Rectal smooth muscle tissue (tissue), 1 donor: ENCODE data around the gene PPP1R26.
"Not testable (repeated sequence)": the region's sequence is repeated elsewhere in the genome, so short reads cannot be mapped to it uniquely, and the experiment has no call there.

Experiments used
- H3K27ac ChIP-seq: one replicate; pipeline ENCODE4 v1.7.0; 2013; ENCODE audit warnings: low read depth, low read length, inconsistent platforms
- H3K27me3 ChIP-seq: one replicate; pipeline ENCODE4 v1.7.0; 2013; ENCODE audit warnings: low read length; ENCODE audit not compliant: control insufficient read depth, insufficient read depth
- H3K36me3 ChIP-seq: one replicate; pipeline ENCODE4 v1.7.0; 2013; ENCODE audit warnings: low read length; ENCODE audit not compliant: control insufficient read depth, insufficient read depth
- H3K4me1 ChIP-seq: one replicate; pipeline ENCODE4 v1.7.0; 2013; ENCODE audit warnings: low read length; ENCODE audit not compliant: control insufficient read depth, insufficient read depth
- H3K4me3 ChIP-seq: one replicate; pipeline ENCODE4 v1.7.0; 2013; ENCODE audit warnings: low read length
- H3K9ac ChIP-seq: one replicate; pipeline ENCODE4 v1.7.0; 2013; ENCODE audit warnings: low read length

The PPP1R26 gene

DNA sequence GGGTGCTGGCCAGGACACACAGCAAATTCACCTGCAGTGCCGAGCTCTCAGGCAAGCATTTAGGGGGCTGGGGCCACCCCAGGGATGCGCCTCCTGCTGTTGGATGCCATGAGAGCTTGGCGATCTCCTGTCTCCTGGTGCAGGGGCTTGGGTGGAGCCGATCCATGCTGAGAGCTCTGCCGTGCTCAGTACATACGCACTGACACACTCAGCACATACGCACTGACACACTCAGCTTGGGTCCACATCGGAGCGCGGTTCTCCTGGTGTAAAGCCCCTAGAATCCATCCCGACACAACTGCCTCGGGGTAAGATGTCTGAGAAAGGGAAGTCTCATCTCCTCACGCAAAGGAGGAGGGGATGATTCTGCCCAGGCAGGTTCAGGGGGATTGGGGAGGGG, 56.0 kb downstream of the PPP1R26 start:
- H3K4me3 ChIP-seq, H3K27ac ChIP-seq, H3K9ac ChIP-seq, H3K4me1 ChIP-seq, H3K27me3 ChIP-seq, H3K36me3 ChIP-seq: not testable (repeated sequence)

DNA sequence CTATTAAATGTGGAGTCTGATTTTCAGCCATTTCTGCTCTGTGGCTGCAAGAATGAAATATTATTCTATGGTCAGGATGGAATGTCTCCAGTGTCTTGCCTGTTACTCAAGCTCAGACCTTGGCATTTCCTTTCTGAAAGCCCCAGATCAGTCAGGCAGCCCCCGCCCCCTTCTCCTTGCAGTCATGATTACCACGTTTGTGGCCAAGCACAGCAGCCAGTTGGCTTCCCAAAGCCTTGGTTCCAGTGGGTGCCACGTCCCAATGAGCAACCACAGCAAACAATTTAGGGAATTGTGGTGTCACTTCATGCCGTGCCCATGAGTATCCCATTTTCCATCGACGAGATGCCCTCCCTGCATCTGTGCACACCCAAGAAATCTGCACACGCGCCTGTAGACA, 56.6 kb downstream of the PPP1R26 start:
- no peaks in the 10 kb centered on the region for H3K4me1 ChIP-seq
- H3K4me3 ChIP-seq: no peak overlapping the region
- H3K36me3 ChIP-seq: no peaks in the 10 kb centered on the region
- H3K27me3 ChIP-seq: no peaks in the 10 kb centered on the region
- H3K9ac ChIP-seq: no peak overlapping the region
- no peak overlapping the region for H3K27ac ChIP-seq
